ENCODE measurements around the gene TP53BP2.

DNA sequence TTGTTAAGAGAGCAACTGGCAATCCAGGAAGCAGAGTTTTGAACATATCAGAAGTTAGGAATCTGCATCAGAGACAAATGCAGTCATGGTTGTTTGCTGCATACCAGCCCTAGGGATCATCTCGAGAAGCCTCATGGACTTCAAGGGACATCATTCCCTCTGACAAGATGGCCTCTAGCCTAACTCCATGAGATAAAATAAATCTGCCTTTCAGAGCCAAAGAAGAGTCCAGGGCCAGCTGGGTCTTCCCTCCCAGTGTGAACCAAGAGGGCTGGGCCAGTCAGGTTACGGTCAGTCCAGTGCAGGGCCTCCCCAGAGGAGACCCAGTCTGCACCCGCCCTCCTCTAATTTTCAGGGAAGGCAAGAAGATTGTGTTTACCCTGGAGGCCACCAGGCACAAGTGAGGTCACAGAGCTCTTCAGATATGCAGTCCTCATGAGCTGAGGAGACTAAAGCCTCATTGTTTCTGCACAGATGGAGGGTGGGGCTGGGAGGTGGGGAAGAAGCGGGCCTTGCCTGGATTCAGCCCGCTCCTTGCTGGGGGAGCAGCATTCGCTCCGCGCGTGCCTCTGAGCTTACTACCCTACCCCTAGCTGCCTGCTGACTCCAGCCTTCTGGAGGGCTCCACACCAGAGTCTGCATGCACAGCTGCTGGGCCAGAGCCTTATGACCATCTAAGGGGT, 80.6 kb downstream of the TP53BP2 start:
- TF ChIP-seq, protein P1, sequence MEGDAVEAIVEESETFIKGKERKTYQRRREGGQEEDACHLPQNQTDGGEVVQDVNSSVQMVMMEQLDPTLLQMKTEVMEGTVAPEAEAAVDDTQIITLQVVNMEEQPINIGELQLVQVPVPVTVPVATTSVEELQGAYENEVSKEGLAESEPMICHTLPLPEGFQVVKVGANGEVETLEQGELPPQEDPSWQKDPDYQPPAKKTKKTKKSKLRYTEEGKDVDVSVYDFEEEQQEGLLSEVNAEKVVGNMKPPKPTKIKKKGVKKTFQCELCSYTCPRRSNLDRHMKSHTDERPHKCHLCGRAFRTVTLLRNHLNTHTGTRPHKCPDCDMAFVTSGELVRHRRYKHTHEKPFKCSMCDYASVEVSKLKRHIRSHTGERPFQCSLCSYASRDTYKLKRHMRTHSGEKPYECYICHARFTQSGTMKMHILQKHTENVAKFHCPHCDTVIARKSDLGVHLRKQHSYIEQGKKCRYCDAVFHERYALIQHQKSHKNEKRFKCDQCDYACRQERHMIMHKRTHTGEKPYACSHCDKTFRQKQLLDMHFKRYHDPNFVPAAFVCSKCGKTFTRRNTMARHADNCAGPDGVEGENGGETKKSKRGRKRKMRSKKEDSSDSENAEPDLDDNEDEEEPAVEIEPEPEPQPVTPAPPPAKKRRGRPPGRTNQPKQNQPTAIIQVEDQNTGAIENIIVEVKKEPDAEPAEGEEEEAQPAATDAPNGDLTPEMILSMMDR (IDR thresholded peaks at IDR 0.05): no peak
- TF ChIP-seq POLR2A (IDR thresholded peaks at IDR 0.05): no peak
